Prostate gland (tissue), 2 donors: Measurements from ENCODE around the gene STEAP1B.
"Not testable (repeated sequence)": the region's sequence is repeated elsewhere in the genome, so short reads cannot be mapped to it uniquely, and the experiment has no call there.

ENCODE experiments used
- CTCF ChIP-seq, 4 experiments: fragments of 200-600 bp in 2 of 4; fragments of 450-650 bp in 2 of 4; sonication (generic) in 2 of 4; IDR thresholded peaks; 1 replicate in 3 of 4; 2 replicates in 1 of 4; pipeline ENCODE4 v1.5.1; 2016 to 2019; ENCODE audit warnings: antibody characterized with exemption in 4 of 4, mild to moderate bottlenecking in 2 of 4, moderate library complexity in 2 of 4
- POLR2A ChIP-seq: fragments of 450-650 bp; IDR thresholded peaks from one replicate; pipeline ENCODE4 v1.6.1; 2016; ENCODE audit warnings: antibody characterized with exemption, mild to moderate bottlenecking

GRCh38 chr7:22507320-22507719, 7.3 kb upstream of the STEAP1B start:
- TF ChIP-seq CTCF (IDR thresholded peaks at IDR 0.05); POLR2A: not testable (repeated sequence)
